A549 (cell line): ENCODE measurements around the gene PRADC1.
A peak's percentile ranks its signal among the peaks of the same experiment; 100 is the strongest.

Experiments used
- CEBPB ChIP-seq, 2 experiments: fragments of >200 bp in 1 of 2; sonication (Bioruptor Twin) in 1 of 2; formaldehyde crosslinking in 1 of 2; IDR thresholded peaks; 2 replicates each; pipeline ENCODE4 v1.6.1; 2012 to 2016
- CHD2 ChIP-seq: fragments of 150-350 bp; IDR thresholded peaks from 2 replicates; pipeline ENCODE4 v1.6.1; 2014; ENCODE audit warnings: low read length; ENCODE audit not compliant: partially characterized antibody
- CTCF ChIP-seq: fragments of >200 bp; sonication (Bioruptor Twin); formaldehyde crosslinking; IDR thresholded peaks from 3 replicates; pipeline ENCODE4 v1.5.1; 2016
- EP300 ChIP-seq, 2 experiments: fragments of >200 bp; sonication (Bioruptor Twin); formaldehyde crosslinking; IDR thresholded peaks; 2 replicates in 1 of 2; 3 replicates in 1 of 2; pipeline ENCODE4 v1.6.1; 2016 to 2017
- ESRRA ChIP-seq: fragments of 150-350 bp; IDR thresholded peaks from 2 replicates; pipeline ENCODE4 v1.6.1; 2014; ENCODE audit warnings: mild to moderate bottlenecking, low read length, borderline replicate concordance
- FOXS1 ChIP-seq: fragments of 250-450 bp; sonication (Bioruptor Pico); IDR thresholded peaks from 2 replicates; pipeline ENCODE4 v1.5.0; 2020; ENCODE audit warnings: mild to moderate bottlenecking, moderate library complexity
- HDAC2 ChIP-seq: fragments of 200-600 bp; sonication (generic); IDR thresholded peaks from 2 replicates; pipeline ENCODE4 v1.6.1; 2016
- JUN ChIP-seq, 2 experiments: fragments of >200 bp; sonication (Bioruptor Twin); formaldehyde crosslinking; IDR thresholded peaks; 2 replicates in 1 of 2; 3 replicates in 1 of 2; pipeline ENCODE4 v1.6.1; 2016 to 2017
- KDM1A ChIP-seq: fragments of 200-600 bp; sonication (generic); IDR thresholded peaks from 2 replicates; pipeline ENCODE4 v1.6.1; 2016; ENCODE audit warnings: low read depth, mild to moderate bottlenecking
- POLR2A ChIP-seq: IDR thresholded peaks from 2 replicates; pipeline ENCODE4 v1.6.1; 2012; ENCODE audit warnings: mild to moderate bottlenecking, low read length
- REST ChIP-seq: fragments of 200-600 bp; sonication (generic); IDR thresholded peaks from 2 replicates; pipeline ENCODE4 v1.6.1; 2016; ENCODE audit warnings: antibody characterized with exemption, mild to moderate bottlenecking, moderate library complexity
- SMC3 ChIP-seq: fragments of >200 bp; sonication (Bioruptor Twin); formaldehyde crosslinking; IDR thresholded peaks from 3 replicates; pipeline ENCODE4 v1.6.1; 2018; ENCODE audit warnings: inconsistent platforms
- ZFP36 ChIP-seq: fragments of 450-650 bp; IDR thresholded peaks from 2 replicates; pipeline ENCODE4 v1.6.1; 2014; ENCODE audit warnings: borderline replicate concordance; ENCODE audit not compliant: partially characterized antibody

GRCh38 chr2:73260338-73260984 lies 27.4 kb upstream of the PRADC1 start:
- TF ChIP-seq CTCF (peak; percentile 61), HDAC2 (no peak), REST (no peak), ZFP36 (no peak), EP300 (IDR thresholded peaks at IDR 0.05) (no peak), CHD2 (no peak), KDM1A (no peak), JUN (IDR thresholded peaks at IDR 0.05) (no peak), CEBPB (IDR thresholded peaks at IDR 0.05) (no peak), FOXS1 (CRISPR knock-in tag) (no peak), SMC3 (peak; percentile 27; the same call in 1 of the 3 replicates), ESRRA (no peak), POLR2A (no peak)
